Thyroid gland (tissue), 4 donors: ENCODE results near the gene GPX7.
A peak's percentile ranks its signal among the peaks of the same experiment; 100 is the strongest.

ENCODE experiments used
- POLR2A ChIP-seq, 2 donors: fragments of 450-650 bp; IDR thresholded peaks; one replicate each; pipeline ENCODE4 v1.6.1; 2017; ENCODE audit warnings: antibody characterized with exemption in 2 of 2, mild to moderate bottlenecking in 2 of 2, moderate library complexity in 1 of 2
- TF ChIP-seq, protein P1 (sequence below), 6 experiments: fragments of 200-600 bp in 3 of 6; fragments of 450-650 bp in 3 of 6; sonication (generic) in 3 of 6; IDR thresholded peaks; one replicate each; pipeline ENCODE4 v1.5.1; 2016 to 2019; ENCODE audit warnings: antibody characterized with exemption in 6 of 6, mild to moderate bottlenecking in 2 of 6, inconsistent platforms in 1 of 6, moderate library complexity in 1 of 6

- TF ChIP-seq, protein P1, sequence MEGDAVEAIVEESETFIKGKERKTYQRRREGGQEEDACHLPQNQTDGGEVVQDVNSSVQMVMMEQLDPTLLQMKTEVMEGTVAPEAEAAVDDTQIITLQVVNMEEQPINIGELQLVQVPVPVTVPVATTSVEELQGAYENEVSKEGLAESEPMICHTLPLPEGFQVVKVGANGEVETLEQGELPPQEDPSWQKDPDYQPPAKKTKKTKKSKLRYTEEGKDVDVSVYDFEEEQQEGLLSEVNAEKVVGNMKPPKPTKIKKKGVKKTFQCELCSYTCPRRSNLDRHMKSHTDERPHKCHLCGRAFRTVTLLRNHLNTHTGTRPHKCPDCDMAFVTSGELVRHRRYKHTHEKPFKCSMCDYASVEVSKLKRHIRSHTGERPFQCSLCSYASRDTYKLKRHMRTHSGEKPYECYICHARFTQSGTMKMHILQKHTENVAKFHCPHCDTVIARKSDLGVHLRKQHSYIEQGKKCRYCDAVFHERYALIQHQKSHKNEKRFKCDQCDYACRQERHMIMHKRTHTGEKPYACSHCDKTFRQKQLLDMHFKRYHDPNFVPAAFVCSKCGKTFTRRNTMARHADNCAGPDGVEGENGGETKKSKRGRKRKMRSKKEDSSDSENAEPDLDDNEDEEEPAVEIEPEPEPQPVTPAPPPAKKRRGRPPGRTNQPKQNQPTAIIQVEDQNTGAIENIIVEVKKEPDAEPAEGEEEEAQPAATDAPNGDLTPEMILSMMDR (IDR thresholded peaks at IDR 0.05), result no peak
- TF ChIP-seq POLR2A (IDR thresholded peaks at IDR 0.05), result peak in 1 of 2 donors; percentile 27
These were observed 2.9 kb upstream of the GPX7 start for GRCh38 chr1:52599236-52599635.
